ENCODE results near the gene NUP37.

DNA sequence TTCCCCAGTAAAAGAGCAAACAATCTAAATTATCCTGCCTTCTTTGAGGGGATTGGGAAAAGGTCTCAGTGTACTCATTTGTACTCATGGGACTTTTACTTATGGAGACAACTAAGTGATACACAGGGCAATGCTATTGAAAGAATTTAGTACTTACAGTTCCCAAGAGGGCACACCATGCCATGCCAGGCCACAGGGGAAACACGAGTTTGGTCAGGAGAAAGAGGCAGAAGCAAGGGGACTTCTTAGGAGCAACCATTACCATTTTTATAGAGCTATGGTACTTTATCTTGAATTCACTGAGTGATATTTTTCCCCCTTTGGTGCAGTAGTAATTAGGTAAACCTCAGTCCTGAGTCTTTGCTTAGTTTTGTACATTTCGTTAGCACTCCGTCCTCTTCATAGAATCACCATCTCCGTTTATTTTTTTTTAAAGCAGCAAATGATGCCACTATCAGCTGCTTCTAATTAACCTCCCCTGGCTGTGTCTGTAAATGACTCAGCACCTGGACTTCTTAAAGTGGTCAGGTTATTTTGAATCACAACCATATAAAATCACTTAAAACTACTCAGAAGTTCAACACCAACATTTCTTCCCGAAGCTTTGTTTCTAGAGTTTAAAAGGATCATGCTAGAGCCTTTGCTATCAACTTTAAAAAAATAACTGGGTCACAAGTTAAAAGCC, 52.2 kb downstream of the NUP37 start:
- TF ChIP-seq, protein P1, sequence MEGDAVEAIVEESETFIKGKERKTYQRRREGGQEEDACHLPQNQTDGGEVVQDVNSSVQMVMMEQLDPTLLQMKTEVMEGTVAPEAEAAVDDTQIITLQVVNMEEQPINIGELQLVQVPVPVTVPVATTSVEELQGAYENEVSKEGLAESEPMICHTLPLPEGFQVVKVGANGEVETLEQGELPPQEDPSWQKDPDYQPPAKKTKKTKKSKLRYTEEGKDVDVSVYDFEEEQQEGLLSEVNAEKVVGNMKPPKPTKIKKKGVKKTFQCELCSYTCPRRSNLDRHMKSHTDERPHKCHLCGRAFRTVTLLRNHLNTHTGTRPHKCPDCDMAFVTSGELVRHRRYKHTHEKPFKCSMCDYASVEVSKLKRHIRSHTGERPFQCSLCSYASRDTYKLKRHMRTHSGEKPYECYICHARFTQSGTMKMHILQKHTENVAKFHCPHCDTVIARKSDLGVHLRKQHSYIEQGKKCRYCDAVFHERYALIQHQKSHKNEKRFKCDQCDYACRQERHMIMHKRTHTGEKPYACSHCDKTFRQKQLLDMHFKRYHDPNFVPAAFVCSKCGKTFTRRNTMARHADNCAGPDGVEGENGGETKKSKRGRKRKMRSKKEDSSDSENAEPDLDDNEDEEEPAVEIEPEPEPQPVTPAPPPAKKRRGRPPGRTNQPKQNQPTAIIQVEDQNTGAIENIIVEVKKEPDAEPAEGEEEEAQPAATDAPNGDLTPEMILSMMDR (IDR thresholded peaks at IDR 0.05): no peak
- no peak for TF ChIP-seq POLR2A (IDR thresholded peaks at IDR 0.05)

Measured in esophagus squamous epithelium (tissue), 4 donors.